HFF-Myc (cell line): ENCODE data around the gene PEX19.

Experiments
- DNase-seq: peaks from one replicate; pipeline ENCODE4 v3.0.0-alpha.2; 2011; ENCODE audit warnings: low read depth; ENCODE audit errors: extremely low read depth
- H3K4me3 ChIP-seq: replicated peaks from 2 replicates; pipeline ENCODE4 v1.5.1; 2011; ENCODE audit warnings: low read depth, mild to moderate bottlenecking, control low read depth, low read length
- CTCF ChIP-seq: IDR thresholded peaks from 2 replicates; pipeline ENCODE4 v1.5.1; 2012; ENCODE audit warnings: mild to moderate bottlenecking, low read depth, low read length, control low read depth; ENCODE audit errors: missing control alignments

PEX19 gene

GRCh38 chr1:160244209-160244608 lies 40.7 kb downstream of the PEX19 start:
- no peak for TF ChIP-seq CTCF
- DNase-seq, result no peak
- H3K4me3 ChIP-seq, result no peak overlapping the region

GRCh38 chr1:160243767-160244166 lies 41.2 kb downstream of the PEX19 start:
- TF ChIP-seq CTCF, result no peak
- no peak for DNase-seq
- H3K4me3 ChIP-seq, result no peak overlapping the region

- H3K4me3 ChIP-seq, result no peak overlapping the region
- TF ChIP-seq CTCF, result no peak
- no peak for DNase-seq
Measured at GRCh38 chr1:160239582-160240299, 45.2 kb downstream of the PEX19 start.

- no peak for TF ChIP-seq CTCF
- no peak overlapping the region for H3K4me3 ChIP-seq
- DNase-seq, result no peak
Measured at GRCh38 chr1:160238408-160238807, 46.5 kb downstream of the PEX19 start.

- no peak for DNase-seq
- H3K4me3 ChIP-seq, result no peak overlapping the region
- no peak for TF ChIP-seq CTCF
Measured at GRCh38 chr1:160237558-160237957, 47.4 kb downstream of the PEX19 start.

- no peak for DNase-seq
- H3K4me3 ChIP-seq, result no peak overlapping the region
- no peak for TF ChIP-seq CTCF
Measured at GRCh38 chr1:160236806-160237205, 48.1 kb downstream of the PEX19 start.

- DNase-seq, result no peak
- no peak for TF ChIP-seq CTCF
- H3K4me3 ChIP-seq, result no peak overlapping the region
Measured at GRCh38 chr1:160232911-160233310, 52.0 kb downstream of the PEX19 start.
